GM20000 (cell line): ENCODE results near the gene TCF7L2.
A peak's percentile ranks its signal among the peaks of the same experiment; 100 is the strongest.

Source experiments
- DNase-seq: peaks from one replicate; pipeline ENCODE4 v3.0.0; 2012; ENCODE audit warnings: low spot score
- TF ChIP-seq, protein P1 (sequence below): IDR thresholded peaks from 2 replicates; pipeline ENCODE4 v1.5.1; 2012; ENCODE audit warnings: mild to moderate bottlenecking, control low read depth; ENCODE audit errors: extremely low read depth, missing control alignments

Gene TCF7L2

DNA sequence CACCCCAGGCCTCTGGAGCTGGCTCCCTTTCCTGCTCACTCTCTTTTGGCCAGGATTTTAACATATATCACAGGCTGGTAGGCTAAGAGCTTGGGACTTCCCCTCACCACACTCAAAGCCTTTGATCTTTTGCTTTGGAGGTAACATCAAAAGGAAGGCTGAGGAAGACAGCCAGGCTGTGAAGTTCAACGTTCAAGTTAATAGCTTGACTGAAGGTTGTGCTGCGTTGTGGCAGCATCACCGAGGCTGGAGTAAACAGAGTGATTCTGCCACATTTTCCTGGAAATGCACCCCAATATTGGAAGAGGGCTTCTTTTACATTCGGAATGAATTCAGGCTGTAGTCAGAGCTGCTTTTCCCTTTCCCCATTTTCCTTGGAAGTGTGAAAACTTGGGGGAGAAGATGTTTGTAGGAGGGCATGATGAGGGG lies 57.3 kb downstream of the TCF7L2 start:
- TF ChIP-seq, protein P1, sequence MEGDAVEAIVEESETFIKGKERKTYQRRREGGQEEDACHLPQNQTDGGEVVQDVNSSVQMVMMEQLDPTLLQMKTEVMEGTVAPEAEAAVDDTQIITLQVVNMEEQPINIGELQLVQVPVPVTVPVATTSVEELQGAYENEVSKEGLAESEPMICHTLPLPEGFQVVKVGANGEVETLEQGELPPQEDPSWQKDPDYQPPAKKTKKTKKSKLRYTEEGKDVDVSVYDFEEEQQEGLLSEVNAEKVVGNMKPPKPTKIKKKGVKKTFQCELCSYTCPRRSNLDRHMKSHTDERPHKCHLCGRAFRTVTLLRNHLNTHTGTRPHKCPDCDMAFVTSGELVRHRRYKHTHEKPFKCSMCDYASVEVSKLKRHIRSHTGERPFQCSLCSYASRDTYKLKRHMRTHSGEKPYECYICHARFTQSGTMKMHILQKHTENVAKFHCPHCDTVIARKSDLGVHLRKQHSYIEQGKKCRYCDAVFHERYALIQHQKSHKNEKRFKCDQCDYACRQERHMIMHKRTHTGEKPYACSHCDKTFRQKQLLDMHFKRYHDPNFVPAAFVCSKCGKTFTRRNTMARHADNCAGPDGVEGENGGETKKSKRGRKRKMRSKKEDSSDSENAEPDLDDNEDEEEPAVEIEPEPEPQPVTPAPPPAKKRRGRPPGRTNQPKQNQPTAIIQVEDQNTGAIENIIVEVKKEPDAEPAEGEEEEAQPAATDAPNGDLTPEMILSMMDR: no peak
- DNase-seq: peak; percentile 16

DNA sequence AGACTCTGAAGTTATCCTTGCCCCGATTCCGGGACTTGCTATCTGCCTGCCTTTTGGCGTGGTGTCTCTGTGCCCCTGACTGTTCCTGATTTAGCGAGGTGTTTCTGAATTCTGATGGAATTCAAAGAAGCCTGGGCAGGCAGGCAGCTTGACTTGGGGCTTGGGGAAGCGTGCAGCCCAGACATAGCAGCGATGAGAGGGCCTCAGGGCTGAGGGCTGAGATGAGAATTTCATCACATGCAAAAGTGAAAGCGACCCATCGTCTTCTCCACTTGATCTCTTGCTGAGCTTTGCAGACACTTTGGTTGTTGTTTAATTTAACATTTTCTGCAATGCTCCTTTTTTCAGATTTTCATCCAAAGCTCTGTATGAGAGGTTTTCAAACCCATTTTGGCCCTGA lies 57.8 kb downstream of the TCF7L2 start:
- TF ChIP-seq, protein P1: no peak
- no peak for DNase-seq

DNA sequence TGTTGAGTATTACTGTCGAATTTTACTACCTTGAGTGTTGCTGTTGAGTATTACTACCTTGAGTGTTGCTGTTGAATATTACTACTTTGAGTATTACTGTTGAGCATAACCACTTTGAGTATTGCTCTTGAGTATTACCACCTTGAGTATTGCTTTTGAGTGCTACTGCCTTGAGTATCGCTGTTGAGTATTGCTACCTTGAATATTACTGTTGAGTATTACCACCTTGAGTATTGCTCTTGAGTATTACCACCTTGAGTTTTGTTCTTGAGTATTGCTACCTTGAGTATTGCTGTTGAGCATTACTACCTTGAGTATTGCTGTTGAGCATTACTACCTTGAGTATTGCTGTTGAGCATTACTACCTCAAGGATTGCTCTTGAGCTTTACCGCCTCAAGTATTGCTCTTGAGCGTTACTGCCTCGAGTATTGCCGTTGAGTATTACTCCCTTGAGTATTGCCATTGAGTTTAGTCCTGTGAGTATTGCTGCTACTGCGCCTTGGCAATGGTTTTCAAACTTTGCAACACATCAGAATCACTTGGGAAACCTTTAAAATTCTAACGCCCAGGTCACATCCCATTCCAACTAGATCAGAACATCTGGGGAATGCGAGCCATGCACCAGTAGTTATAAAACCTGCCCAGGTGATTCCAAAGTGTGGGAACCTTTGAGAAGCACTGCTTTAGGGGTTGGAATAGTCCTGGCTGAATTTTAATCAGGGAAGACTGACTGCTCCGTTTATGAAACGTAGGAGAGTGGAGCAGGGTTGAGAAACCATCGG lies 61.7 kb downstream of the TCF7L2 start:
- no peak for DNase-seq

DNA sequence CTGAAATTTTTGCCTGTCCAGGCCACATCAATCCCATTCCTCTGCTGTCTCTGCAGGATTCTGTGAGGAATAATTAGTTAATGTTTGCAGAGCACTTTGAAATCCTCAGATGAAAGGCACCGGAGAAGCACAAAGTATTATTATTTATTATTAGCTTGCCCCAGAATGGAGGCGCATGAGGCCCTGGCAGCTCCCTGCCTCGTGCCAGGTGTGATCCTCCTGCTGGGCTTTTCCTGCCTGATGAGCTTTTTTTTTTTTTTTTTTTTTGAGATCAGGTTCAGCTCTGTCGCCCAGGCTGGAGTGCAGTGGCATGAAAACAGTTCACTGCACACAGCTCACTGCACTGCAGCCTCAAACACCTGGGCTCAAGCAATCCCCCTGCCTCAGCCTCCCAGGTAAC lies 65.2 kb downstream of the TCF7L2 start:
- no peak for DNase-seq
- TF ChIP-seq, protein P1: no peak

More for the DNA sequence above, 61.7 kb downstream of the TCF7L2 start:
- TF ChIP-seq, protein P1: no peak

DNA sequence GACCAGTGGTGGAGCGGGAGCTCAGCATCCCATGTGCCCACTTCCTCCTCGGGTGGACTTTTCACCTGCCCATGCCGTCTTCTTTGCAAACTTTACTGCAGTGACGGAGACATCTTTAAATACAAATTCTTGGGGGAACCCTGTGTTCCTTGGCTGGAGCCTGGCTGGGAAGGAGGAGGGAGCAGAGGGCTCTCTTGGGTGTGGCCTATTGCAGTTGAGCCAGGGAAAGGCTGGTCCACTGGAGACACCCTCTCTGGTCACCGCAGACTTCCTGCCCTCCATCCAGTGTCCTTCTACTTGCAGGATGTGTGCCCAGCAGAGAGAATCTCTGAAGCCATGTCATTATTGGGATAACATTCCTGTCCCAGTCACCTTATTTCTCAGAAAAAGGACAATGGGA lies 67.3 kb downstream of the TCF7L2 start:
- TF ChIP-seq, protein P1: no peak
- no peak for DNase-seq

DNA sequence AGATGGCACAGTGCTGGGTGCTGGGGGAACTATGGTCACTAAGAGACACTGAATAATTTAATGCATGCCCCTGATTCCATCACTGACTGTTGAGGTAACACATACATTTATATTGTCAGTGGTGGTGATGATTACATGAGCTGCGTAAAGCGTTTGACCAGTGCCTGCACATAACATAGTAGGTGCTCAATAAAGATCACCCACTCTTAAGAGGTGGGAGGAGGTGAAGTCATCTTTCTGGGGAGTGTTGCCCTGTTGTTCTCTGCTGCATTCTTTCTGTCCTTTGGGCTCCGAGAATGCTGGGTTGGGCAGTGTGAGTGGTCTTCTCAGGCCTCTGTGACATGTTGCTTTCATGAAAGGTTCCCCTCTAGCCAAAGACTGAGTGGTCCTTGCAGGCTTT lies 68.0 kb downstream of the TCF7L2 start:
- no peak for DNase-seq
- TF ChIP-seq, protein P1: no peak

DNA sequence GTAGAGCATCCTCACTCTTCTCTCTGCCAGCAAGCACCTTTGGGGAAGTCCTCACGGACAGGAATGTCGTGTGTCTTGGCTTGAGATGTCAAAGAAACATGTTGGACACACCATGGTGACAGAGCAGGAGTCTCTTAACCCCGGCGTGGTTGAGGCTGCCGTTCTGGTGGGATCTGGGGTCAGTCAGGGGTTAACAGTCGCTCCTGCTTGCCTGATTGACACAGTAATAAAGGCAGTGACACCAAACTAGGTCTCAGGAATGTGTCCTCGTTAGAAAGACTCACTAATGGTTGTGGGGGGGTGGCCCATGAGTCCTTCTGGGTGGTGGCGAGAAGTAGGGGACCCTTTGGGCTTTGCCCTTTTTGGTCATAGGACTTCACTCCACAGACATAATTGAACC lies 69.0 kb downstream of the TCF7L2 start:
- DNase-seq: no peak
- TF ChIP-seq, protein P1: no peak
